Thymus (tissue), 11 donors: ENCODE results near the gene TDRD7. TPM values are rescaled to one million over a fixed set of nuclear protein-coding genes. Genes with fewer than 3 reads are reported as not detected.

Source experiments
- DNase-seq, 9 donors: peaks; one replicate each; pipeline ENCODE4 v3.0.0-alpha.2; 2013; ENCODE audit warnings: low spot score in 9 of 9, low read depth in 6 of 9, missing footprints in 1 of 9
- H3K27ac ChIP-seq, 2 donors: one replicate each; pipeline ENCODE4 v1.5.1; 2013; ENCODE audit warnings: control low read depth in 1 of 2, low read depth in 1 of 2, low read length in 1 of 2, mild to moderate bottlenecking in 1 of 2, moderate library complexity in 1 of 2
- H3K27me3 ChIP-seq, 2 donors: one replicate each; pipeline ENCODE4 v1.5.1; 2013; ENCODE audit warnings: low read length in 1 of 2; ENCODE audit not compliant: control insufficient read depth in 2 of 2, insufficient read depth in 1 of 2
- H3K36me3 ChIP-seq, 2 donors: one replicate each; pipeline ENCODE4 v1.5.1; 2013; ENCODE audit warnings: low read length in 1 of 2, mild to moderate bottlenecking in 1 of 2, moderate library complexity in 1 of 2; ENCODE audit not compliant: control insufficient read depth in 2 of 2, insufficient read depth in 2 of 2
- H3K4me1 ChIP-seq, 2 donors: one replicate each; pipeline ENCODE4 v1.5.1; 2013; ENCODE audit warnings: low read length in 2 of 2; ENCODE audit not compliant: control insufficient read depth in 2 of 2, insufficient read depth in 2 of 2
- H3K4me3 ChIP-seq, 2 donors: one replicate each; pipeline ENCODE4 v1.5.1; 2013; ENCODE audit warnings: low read length in 2 of 2, control low read depth in 1 of 2, mild to moderate bottlenecking in 1 of 2
- H3K9me3 ChIP-seq, 2 donors: one replicate each; pipeline ENCODE4 v1.5.1; 2013; ENCODE audit warnings: low read length in 1 of 2, mild to moderate bottlenecking in 1 of 2; ENCODE audit not compliant: control insufficient read depth in 2 of 2, insufficient read depth in 1 of 2
- WGBS: extraction: QIAGEN DNeasy Blood & Tissue Kit; methylation state at CpG from one replicate; pipeline ENCODE4 v1.1.7; 2013; 5-methylcytosine and 5-hydroxymethylcytosine counted together
- polyA plus RNA-seq: library from polyadenylated mRNA; stranded (reverse); fragments of 200-250 nt; gene quantifications from one replicate; pipeline ENCODE4 v1.2.3, GENCODE V29; 2013
- total RNA-seq: library from RNA; stranded (reverse); fragments of 120-200 nt; gene quantifications from one replicate; pipeline ENCODE4 v1.2.4, GENCODE V29; 2013
- donor health status: healthy.

Gene TDRD7
- total and polyA plus RNA-seq, 2 donors = 12.3 to 14.2 TPM

DNA sequence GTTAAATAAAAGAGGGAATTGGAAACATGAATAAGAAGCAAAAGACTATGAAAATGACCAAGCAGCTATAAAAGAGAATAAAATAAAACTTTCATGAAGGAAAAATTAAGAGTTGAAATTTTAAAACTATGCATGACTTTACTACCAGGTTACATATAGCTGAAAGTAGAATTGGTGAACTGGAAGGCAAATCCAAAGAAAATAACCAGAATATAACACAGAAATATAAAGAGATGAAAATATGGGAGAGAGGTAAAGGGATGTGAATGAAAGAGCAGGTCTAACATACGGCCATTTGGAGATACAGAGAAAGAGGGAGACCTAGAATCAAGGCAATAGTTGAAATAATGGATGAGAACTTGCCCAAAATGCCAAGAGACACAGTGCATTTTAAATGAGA lies 42.9 kb upstream of the TDRD7 start:
- Histone ChIP-seq H3K27ac (no peak overlapping the region), H3K4me1 (no peaks in the 10 kb centered on the region), H3K27me3 (no peaks in the 10 kb centered on the region), H3K4me3 (no peak overlapping the region), H3K9me3 (no peaks in the 10 kb centered on the region), H3K36me3 (no peaks in the 10 kb centered on the region)
- no peak for DNase-seq
- WGBS = 98% methylated on average over 1 of the region's 1 CpG

DNA sequence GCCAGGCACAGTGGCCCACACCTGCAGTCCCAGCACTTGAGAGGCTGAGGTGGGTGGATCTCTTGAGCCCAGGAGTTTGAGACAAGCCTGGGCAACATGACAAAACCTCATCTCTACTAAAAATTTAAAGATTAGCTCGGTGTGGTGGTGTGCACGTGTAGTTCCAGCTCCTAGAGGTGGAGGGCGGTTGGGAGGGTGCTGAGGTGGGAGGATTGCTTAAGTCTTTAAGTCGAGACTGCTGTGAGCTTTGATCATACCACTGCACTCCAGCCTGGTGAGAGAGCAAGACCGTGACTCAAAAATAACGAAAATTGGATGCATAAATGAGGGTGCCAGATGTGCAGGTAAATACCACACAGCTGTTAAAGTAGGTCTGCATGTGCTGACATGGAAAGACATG lies 39.3 kb upstream of the TDRD7 start:
- no peak overlapping the region for H3K27ac ChIP-seq
- no peaks in the 10 kb centered on the region for H3K27me3 ChIP-seq
- WGBS = 84% methylated on average over 6 of the region's 6 CpGs
- no peaks in the 10 kb centered on the region for H3K36me3 ChIP-seq
- H3K4me3 ChIP-seq = no peak overlapping the region
- DNase-seq = no peak
- H3K9me3 ChIP-seq = no peaks in the 10 kb centered on the region
- no peaks in the 10 kb centered on the region for H3K4me1 ChIP-seq

DNA sequence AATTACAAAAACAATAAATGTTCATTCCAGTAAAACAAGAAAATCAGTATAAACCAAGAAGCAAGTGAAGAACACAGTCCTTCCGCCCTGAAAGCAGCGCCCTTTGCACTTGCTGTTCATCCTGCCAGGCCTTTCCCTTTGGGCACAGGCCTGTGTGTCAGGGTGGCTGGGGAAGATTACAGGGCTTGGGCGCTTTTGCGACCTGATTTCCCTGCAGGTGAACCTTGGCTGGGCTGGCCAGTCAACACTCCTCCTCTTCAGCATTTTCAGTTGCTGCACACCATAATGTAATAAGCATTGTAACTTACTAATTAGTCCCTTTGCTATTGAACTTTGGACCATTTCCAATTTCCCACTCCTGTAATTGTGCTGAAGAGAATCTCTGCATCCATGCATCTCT lies 38.6 kb upstream of the TDRD7 start:
- WGBS = 96% methylated on average over 4 of the region's 4 CpGs
- no peak overlapping the region for H3K4me3 ChIP-seq
- H3K27me3 ChIP-seq = no peaks in the 10 kb centered on the region
- H3K36me3 ChIP-seq = no peaks in the 10 kb centered on the region
- no peaks in the 10 kb centered on the region for H3K9me3 ChIP-seq
- no peaks in the 10 kb centered on the region for H3K4me1 ChIP-seq
- DNase-seq = no peak
- H3K27ac ChIP-seq = no peak overlapping the region

DNA sequence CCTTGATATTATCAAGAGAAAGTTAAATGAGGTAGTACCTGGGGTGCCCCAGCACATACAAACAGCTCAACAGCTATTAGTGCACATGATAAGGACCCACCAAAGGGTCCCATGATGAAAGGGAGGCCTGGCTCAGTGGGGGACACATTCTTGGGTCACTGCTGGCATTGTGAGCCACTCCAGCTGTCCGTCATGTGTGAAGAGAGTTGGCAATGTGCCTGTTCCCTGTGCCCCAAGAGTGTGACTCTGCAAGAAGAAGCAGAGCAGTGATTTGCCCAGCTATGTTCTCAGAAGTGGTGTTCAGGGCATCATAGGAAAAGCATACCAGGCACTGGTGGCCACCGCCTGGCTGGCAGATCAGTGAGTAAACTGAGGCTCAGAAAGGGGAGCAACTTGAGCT lies 37.1 kb upstream of the TDRD7 start:
- Histone ChIP-seq H3K4me1 (no peaks in the 10 kb centered on the region), H3K27ac (no peak overlapping the region), H3K9me3 (no peaks in the 10 kb centered on the region), H3K4me3 (no peak overlapping the region), H3K27me3 (no peaks in the 10 kb centered on the region), H3K36me3 (no peaks in the 10 kb centered on the region)
- no peak for DNase-seq
- WGBS = 91% methylated on average over 2 of the region's 2 CpGs

DNA sequence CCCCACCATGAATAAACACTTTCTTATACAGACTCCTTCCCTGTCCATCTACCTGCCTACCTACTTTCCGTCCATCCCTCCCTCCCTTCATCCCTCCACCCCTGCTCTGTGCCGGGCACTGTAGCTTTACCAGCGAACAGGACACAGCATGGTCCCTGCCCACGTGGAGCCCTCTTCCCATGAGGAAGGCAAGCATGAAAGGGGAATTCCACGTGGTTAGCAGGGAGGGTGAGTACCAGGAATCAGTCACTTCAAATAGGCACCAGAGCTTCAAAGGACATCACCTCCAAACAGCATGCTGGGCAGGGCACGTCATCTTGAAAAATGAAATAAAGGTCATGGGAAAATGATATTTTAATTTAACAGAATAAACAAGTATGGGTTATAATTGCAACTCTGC lies 35.0 kb upstream of the TDRD7 start:
- WGBS = 94% methylated on average over 6 of the region's 6 CpGs
- no peaks in the 10 kb centered on the region for H3K27me3 ChIP-seq
- DNase-seq = no peak
- H3K36me3 ChIP-seq = no peaks in the 10 kb centered on the region
- no peak overlapping the region for H3K27ac ChIP-seq
- no peaks in the 10 kb centered on the region for H3K4me1 ChIP-seq
- H3K9me3 ChIP-seq = no peaks in the 10 kb centered on the region
- H3K4me3 ChIP-seq = no peak overlapping the region

DNA sequence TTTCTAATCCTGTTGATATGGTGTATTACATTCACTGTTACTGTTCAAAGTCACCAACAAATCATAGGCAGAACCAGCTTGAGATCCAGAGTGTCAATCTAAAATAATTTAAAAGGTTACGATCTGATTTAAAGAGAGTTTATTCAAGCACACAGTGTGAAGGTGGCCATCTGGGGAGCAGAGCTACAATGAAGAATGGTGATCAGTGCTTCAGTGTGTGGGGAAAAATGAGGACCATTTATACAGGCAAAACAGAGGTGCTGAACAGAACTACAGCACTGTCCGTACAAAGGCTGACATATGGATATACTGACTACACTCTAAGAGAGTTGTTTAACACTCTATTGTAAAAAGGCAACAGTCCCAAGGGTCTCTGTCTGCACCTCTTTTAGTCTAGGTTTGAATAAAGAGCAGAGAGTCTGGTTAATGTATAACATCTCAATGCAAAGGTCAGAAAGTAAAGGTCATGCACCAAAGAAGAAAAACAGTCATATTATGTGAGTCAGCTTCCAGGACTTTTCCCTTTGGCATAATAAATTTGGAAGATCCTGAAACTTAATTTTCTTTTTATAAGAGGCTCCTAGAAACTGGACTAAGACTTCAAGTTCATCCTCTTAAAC lies 29.7 kb upstream of the TDRD7 start:
- no peak overlapping the region for H3K4me3 ChIP-seq
- no peaks in the 10 kb centered on the region for H3K9me3 ChIP-seq
- no peak for DNase-seq
- no peak overlapping the region for H3K27ac ChIP-seq
- H3K36me3 ChIP-seq = no peaks in the 10 kb centered on the region
- H3K4me1 ChIP-seq = no peaks in the 10 kb centered on the region
- 99% methylated on average over 2 of the region's 2 CpGs for WGBS
- peaks cover 0 to 3% of the 10 kb centered on the region in 2 donors for H3K27me3 ChIP-seq

DNA sequence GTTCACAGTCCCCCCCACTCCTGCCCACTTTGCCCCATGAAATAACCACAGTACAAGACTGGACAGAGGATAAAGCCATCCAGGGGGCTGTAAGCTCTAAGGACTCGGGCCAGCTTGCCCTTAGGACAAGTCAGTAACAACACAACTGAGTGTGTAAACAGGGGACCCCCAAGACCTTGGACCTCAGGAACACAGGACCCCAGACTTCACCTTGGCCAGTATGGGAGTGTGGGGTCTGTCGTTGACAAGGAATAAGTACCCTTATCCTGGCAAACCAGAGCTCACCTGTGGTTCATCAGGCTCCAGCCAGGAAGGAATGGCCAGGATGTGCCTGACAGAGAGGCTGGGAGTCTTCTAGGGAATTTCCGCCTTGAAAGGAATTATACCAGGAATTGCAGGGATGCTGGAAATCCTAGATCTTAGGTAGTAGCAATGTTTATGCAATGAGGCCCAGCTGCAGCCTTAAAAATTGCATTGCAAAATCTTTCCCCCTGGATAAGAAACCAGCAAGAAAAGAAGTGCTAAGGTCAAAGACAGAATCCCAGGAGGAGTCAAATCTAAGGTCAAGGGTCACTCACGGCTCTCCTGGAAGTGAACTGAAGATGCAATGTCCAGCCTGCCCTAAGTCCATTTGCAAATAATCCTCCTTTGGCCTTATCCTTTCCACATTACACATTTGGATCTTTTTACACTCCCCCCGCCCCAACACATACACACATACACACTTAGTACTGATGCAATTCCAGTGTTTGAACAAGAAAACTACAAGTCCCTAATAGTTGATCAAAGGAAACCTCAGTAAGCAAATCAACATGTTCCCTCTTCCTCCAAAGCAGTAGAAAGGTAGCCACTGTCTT lies 27.3 kb upstream of the TDRD7 start:
- Histone ChIP-seq H3K9me3 (no peaks in the 10 kb centered on the region), H3K4me1 (no peaks in the 10 kb centered on the region), H3K27ac (no peak overlapping the region), H3K4me3 (no peak overlapping the region), H3K36me3 (no peaks in the 10 kb centered on the region), H3K27me3 (peaks cover 0 to 10% of the 10 kb centered on the region in 2 donors)
- no peak for DNase-seq
- 89% methylated on average over 5 of the region's 5 CpGs for WGBS

DNA sequence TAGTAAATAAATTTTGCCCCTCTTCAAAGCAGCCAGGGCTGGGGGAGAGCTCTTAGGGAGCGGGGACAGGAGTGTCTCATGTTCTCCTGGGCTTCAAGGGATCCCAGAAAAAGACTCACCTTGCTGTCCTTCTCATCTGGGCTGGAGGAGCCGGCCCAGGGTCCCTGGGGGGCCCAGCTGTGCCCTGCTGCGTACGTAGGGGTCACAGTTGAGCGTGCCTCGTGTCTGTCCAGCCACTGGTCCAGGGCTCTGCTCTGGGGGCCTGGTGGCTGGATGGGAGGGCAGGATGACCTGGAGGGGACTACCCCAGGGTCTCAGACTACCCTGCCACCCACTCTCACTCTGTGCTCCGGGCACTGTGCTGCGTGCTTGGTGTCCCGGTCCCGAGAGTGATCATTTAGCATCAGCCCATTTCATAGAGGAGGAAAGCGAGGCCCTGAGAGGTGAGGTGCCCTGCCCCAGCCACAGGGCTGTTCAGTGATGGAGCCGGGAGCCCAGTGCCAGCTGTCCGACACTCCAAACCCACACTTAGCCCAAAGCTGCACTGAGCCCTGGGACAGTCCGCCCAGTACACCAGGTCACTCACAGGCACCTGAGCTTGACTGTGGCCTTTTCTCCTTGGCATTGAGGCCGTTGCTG lies 26.2 kb upstream of the TDRD7 start:
- Histone ChIP-seq H3K4me3 (no peak overlapping the region), H3K4me1 (no peaks in the 10 kb centered on the region), H3K27me3 (peaks cover 0 to 10% of the 10 kb centered on the region in 2 donors), H3K27ac (no peak overlapping the region), H3K9me3 (no peaks in the 10 kb centered on the region), H3K36me3 (no peaks in the 10 kb centered on the region)
- no peak for DNase-seq
- 92% methylated on average over 15 of the region's 15 CpGs for WGBS

DNA sequence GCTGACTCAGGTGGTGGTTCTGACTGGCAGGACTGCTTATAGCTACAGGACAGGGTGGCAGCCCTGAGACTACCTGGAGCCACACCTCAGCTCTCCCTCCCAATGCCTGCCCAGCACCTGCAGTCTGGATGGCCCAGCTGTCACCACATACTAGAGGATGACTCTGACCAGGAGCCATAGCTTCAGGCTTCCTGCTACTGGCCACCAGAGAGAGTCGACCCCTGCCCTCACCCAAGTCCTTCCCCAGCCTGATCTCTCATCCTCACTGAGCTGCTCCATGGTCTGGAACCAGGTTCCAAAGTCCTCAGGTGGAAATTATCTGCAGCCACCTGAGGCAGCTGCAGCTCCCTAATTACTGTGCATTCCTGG lies 25.6 kb upstream of the TDRD7 start:
- H3K4me3 ChIP-seq = no peak overlapping the region
- DNase-seq = no peak
- 72% methylated on average over 1 of the region's 1 CpG for WGBS
- H3K27me3 ChIP-seq = peaks cover 0 to 10% of the 10 kb centered on the region in 2 donors
- H3K27ac ChIP-seq = no peak overlapping the region
- H3K9me3 ChIP-seq = no peaks in the 10 kb centered on the region
- H3K4me1 ChIP-seq = no peaks in the 10 kb centered on the region
- H3K36me3 ChIP-seq = no peaks in the 10 kb centered on the region
